ENCODE measurements around the gene MFNG.
"Not testable (repeated sequence)": the region's sequence is repeated elsewhere in the genome, so short reads cannot be mapped to it uniquely, and the experiment has no call there.

DNA sequence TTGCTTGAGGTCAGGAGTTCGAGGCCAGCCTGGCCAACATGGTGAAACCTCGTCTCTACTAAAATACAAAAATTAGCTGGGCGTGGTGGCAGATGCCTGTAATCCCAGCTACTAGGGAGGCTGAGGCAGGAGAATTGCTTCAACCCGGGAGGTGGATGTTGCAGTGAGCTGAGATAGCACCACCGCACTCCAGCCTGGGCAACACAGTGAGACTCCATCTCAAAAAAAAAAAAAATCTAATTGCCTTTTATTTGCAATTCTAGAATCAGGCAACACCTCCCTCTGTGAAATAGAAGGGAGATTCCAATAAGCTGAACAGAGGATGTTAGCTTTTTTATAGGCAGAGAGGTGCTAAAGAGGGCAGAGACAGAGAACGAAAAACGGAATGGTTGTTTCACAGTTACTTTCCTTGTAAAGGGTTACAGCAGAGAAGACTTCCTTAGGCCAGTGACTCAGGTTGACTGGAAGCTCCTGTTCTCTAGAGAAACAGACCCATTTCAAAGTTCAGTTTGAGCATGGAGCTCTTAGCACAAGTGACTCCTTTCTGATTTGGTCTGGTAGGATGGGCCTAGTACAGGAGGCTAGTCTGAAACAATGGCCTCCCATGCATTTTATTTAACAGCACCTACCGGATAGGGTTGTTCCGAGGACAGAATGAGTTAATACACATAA, 41.0 kb upstream of the MFNG start:
- TF ChIP-seq, protein P1, sequence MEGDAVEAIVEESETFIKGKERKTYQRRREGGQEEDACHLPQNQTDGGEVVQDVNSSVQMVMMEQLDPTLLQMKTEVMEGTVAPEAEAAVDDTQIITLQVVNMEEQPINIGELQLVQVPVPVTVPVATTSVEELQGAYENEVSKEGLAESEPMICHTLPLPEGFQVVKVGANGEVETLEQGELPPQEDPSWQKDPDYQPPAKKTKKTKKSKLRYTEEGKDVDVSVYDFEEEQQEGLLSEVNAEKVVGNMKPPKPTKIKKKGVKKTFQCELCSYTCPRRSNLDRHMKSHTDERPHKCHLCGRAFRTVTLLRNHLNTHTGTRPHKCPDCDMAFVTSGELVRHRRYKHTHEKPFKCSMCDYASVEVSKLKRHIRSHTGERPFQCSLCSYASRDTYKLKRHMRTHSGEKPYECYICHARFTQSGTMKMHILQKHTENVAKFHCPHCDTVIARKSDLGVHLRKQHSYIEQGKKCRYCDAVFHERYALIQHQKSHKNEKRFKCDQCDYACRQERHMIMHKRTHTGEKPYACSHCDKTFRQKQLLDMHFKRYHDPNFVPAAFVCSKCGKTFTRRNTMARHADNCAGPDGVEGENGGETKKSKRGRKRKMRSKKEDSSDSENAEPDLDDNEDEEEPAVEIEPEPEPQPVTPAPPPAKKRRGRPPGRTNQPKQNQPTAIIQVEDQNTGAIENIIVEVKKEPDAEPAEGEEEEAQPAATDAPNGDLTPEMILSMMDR (IDR thresholded peaks at IDR 0.05), result not testable (repeated sequence)
- TF ChIP-seq, protein P2, sequence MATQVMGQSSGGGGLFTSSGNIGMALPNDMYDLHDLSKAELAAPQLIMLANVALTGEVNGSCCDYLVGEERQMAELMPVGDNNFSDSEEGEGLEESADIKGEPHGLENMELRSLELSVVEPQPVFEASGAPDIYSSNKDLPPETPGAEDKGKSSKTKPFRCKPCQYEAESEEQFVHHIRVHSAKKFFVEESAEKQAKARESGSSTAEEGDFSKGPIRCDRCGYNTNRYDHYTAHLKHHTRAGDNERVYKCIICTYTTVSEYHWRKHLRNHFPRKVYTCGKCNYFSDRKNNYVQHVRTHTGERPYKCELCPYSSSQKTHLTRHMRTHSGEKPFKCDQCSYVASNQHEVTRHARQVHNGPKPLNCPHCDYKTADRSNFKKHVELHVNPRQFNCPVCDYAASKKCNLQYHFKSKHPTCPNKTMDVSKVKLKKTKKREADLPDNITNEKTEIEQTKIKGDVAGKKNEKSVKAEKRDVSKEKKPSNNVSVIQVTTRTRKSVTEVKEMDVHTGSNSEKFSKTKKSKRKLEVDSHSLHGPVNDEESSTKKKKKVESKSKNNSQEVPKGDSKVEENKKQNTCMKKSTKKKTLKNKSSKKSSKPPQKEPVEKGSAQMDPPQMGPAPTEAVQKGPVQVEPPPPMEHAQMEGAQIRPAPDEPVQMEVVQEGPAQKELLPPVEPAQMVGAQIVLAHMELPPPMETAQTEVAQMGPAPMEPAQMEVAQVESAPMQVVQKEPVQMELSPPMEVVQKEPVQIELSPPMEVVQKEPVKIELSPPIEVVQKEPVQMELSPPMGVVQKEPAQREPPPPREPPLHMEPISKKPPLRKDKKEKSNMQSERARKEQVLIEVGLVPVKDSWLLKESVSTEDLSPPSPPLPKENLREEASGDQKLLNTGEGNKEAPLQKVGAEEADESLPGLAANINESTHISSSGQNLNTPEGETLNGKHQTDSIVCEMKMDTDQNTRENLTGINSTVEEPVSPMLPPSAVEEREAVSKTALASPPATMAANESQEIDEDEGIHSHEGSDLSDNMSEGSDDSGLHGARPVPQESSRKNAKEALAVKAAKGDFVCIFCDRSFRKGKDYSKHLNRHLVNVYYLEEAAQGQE (IDR thresholded peaks at IDR 0.05; ENCODE audit: insufficient read depth in 1 of 2, low read depth in 2 of 2, low read length in 1 of 2), result not testable (repeated sequence)
- TF ChIP-seq POLR2AphosphoS5 (IDR thresholded peaks at IDR 0.05; ENCODE audit: low read depth, low read length); TCF7L2 (IDR thresholded peaks at IDR 0.05; ENCODE audit: low read depth, low read length); SIN3A (IDR thresholded peaks at IDR 0.05; ENCODE audit: borderline replicate concordance, insufficient read depth, low read depth, low read length): not testable (repeated sequence)

Measured in Panc1 (cell line).